ENCODE measurements around the gene RABGGTA. TPM values are rescaled to one million over a fixed set of nuclear protein-coding genes. Genes with fewer than 3 reads are reported as not detected.

The RABGGTA gene
- total RNA-seq, 1 donor from 2014 or later: 27.0 TPM

DNA sequence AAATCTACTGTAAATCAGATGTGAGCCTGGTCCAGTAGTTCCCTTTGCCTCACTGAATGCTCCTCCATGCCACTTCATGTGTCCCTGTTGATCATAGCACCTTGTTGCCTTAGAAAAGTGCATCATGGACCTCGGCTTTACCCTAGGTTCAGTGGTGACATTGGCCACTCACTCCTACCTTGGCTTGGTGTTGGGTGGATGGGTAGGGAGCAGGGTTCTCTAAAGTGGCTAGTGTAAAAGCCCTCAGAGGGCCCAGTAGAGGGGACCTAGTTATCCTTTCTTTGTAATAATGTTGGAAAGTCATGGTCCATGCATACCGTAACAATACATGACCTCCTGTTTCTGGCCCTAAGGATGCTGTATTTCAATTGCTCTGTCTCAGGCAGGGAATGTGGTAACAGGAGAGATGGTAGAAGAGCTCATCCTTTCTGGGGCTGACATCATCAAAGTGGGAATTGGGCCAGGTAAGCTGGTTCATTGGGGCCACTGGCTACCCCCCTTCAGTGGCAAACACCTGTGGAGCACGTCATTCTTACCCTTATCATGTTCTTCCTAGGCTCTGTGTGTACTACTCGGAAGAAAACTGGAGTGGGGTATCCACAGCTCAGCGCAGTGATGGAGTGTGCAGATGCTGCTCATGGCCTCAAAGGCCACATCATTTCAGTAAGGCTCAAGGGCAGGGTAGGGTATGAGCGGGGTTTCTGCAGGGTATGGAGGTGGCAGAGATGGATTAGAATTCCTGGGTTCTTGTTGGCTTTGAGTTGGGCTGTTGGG, 34.5 kb downstream of the RABGGTA start:
- H3K4me3 Mint-ChIP-seq (ENCODE audit: unreplicated experiment): no peak overlapping the region
- no peak for DNase-seq (ENCODE audit: low spot score)
- H3K9me3 Mint-ChIP-seq (ENCODE audit: low read depth): no peaks in the 10 kb centered on the region
- no peaks in the 10 kb centered on the region for H3K27me3 Mint-ChIP-seq (ENCODE audit: low read depth)
- TF ChIP-seq, protein P1, sequence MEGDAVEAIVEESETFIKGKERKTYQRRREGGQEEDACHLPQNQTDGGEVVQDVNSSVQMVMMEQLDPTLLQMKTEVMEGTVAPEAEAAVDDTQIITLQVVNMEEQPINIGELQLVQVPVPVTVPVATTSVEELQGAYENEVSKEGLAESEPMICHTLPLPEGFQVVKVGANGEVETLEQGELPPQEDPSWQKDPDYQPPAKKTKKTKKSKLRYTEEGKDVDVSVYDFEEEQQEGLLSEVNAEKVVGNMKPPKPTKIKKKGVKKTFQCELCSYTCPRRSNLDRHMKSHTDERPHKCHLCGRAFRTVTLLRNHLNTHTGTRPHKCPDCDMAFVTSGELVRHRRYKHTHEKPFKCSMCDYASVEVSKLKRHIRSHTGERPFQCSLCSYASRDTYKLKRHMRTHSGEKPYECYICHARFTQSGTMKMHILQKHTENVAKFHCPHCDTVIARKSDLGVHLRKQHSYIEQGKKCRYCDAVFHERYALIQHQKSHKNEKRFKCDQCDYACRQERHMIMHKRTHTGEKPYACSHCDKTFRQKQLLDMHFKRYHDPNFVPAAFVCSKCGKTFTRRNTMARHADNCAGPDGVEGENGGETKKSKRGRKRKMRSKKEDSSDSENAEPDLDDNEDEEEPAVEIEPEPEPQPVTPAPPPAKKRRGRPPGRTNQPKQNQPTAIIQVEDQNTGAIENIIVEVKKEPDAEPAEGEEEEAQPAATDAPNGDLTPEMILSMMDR (IDR thresholded peaks at IDR 0.05): no peak
- H3K4me1 Mint-ChIP-seq (ENCODE audit: low read depth): peaks cover 74% of the 10 kb centered on the region
- H3K27ac Mint-ChIP-seq (ENCODE audit: unreplicated experiment): no peak overlapping the region
- H3K36me3 Mint-ChIP-seq (ENCODE audit: low read depth): peaks cover 22% of the 10 kb centered on the region

DNA sequence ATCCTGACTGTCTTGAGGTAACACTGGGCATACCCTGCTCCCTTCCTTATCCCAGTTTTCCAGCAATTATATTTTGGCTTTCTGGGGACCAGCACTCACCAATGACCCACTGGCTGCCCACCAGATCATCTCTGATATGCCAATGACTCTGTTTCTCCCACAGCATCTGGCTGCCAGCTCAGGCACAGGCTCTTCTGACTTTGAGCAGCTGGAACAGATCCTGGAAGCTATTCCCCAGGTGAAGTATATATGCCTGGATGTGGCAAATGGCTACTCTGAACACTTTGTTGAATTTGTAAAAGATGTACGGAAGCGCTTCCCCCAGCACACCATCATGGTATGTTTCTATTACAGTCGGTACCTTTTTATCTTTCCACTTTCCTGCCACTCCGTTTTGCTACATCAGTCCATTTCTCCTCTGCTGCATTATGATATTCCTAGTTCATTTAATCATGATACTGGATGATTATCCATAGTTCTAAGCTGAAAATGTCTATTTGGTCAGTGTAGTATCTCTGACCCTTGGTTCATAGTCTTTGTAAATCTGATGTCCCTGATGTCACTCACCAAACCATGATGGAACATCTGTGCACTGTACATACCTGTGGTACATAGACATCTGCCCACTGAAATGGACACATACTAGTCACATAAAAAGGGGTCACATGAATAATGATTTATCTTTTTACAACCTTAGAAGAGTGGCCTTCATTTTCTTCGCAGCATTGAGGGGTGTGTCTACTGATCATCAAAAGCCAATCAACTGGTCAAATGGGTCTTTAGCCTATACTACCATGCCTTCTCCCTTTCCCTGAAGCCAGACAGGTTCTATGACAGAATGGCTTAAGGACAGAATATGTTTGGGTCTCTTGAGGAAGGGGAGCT, 35.4 kb downstream of the RABGGTA start:
- H3K36me3 Mint-ChIP-seq (ENCODE audit: low read depth): peaks cover 22% of the 10 kb centered on the region
- DNase-seq (ENCODE audit: low spot score): no peak
- H3K27me3 Mint-ChIP-seq (ENCODE audit: low read depth): no peaks in the 10 kb centered on the region
- no peak overlapping the region for H3K4me3 Mint-ChIP-seq (ENCODE audit: unreplicated experiment)
- H3K27ac Mint-ChIP-seq (ENCODE audit: unreplicated experiment): no peak overlapping the region
- H3K9me3 Mint-ChIP-seq (ENCODE audit: low read depth): no peaks in the 10 kb centered on the region
- TF ChIP-seq, protein P1 (IDR thresholded peaks at IDR 0.05): no peak
- peaks cover 77% of the 10 kb centered on the region for H3K4me1 Mint-ChIP-seq (ENCODE audit: low read depth)

DNA sequence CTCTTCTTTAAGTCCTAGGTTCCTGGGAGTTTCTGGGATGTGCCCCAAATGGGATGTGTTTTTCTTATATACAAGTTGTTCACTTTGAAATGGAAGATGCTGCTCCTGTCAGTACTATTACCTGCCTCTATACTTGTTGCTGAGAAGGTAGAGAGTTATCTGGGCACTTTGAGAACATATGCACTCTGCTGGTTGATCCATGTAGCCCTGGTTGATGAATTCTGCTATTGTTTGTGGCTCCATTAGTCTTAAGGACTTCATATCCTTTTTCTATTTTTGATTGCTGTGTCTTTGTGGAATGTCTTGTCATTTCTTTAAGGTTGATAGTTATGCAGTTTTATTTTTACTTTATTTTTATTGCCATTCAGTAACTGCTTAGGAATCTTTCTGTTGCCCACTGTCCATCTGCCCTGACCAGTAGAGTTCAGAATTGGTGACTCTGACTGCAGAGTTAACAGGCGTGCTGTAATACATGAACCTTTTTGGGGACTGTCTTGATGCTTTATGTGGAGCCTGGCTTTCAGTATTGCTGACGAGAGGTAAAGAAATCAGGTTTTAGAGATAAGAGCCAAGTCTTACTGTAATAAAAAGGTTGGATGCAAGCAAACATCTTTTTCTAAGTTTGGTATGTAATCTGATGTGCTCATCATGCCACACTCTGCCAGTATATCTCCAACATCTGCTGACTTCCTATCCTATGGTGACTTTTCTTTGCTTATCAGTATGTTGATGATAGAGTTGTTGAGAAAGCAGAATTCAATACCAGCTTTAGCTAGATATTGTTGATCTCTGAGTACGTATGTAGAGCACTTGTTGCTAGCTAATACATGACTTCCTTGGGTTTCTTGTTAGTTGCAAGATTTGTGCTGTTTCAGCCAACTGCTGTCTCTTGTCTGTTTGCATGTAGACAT, 37.0 kb downstream of the RABGGTA start:
- TF ChIP-seq, protein P1 (IDR thresholded peaks at IDR 0.05): no peak
- Mint-ChIP-seq H3K27me3 (ENCODE audit: low read depth) (no peaks in the 10 kb centered on the region), H3K27ac (ENCODE audit: unreplicated experiment) (no peak overlapping the region), H3K4me1 (ENCODE audit: low read depth) (peaks cover 62% of the 10 kb centered on the region), H3K36me3 (ENCODE audit: low read depth) (peaks cover 21% of the 10 kb centered on the region), H3K9me3 (ENCODE audit: low read depth) (no peaks in the 10 kb centered on the region), H3K4me3 (ENCODE audit: unreplicated experiment) (no peak overlapping the region)
- no peak for DNase-seq (ENCODE audit: low spot score)

DNA sequence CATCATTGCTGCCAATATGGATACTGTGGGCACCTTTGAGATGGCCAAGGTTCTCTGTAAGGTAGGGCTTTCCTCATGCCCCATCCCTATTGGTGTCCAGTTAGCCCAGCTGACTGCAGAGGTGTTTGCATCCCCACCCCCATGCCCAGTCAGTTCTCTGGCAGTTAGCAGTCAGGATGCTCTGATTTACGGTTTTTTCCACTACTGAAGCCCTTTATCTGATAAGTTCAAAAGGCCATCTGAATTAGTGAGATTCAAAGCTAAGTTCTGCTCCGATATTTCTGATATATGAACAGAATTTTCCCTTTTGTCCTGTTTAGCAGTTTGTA, 37.9 kb downstream of the RABGGTA start:
- H3K27me3 Mint-ChIP-seq (ENCODE audit: low read depth): no peaks in the 10 kb centered on the region
- TF ChIP-seq, protein P1 (IDR thresholded peaks at IDR 0.05): no peak
- H3K9me3 Mint-ChIP-seq (ENCODE audit: low read depth): no peaks in the 10 kb centered on the region
- no peak for DNase-seq (ENCODE audit: low spot score)
- H3K4me3 Mint-ChIP-seq (ENCODE audit: unreplicated experiment): peak overlapping the region; percentile 98
- H3K36me3 Mint-ChIP-seq (ENCODE audit: low read depth): peaks cover 21% of the 10 kb centered on the region
- peak overlapping the region; percentile 15 for H3K27ac Mint-ChIP-seq (ENCODE audit: unreplicated experiment)
- peaks cover 54% of the 10 kb centered on the region for H3K4me1 Mint-ChIP-seq (ENCODE audit: low read depth)
